K562 (cell line): Measurements from ENCODE around the gene NUP205. TPM values are rescaled to one million over a fixed set of nuclear protein-coding genes. Genes with fewer than 3 reads are reported as not detected.
A peak's percentile ranks its signal among the peaks of the same experiment; 100 is the strongest.

Source experiments
- ATAC-seq: fragments of 200-7000 bp; cut with Tn5 transposase; 3 replicates; pipeline ENCODE4 v1.9.1; 2020; ENCODE audit warnings: moderate library complexity
- BruUV-seq: library from RNA; stranded (reverse); fragments of 400-500 nt; replicated peaks from 2 replicates; lab custom pipeline; 2021; lab: Mats Ljungman, UMichigan
- CTCF ChIA-PET: fragments of 300-600 bp; formaldehyde crosslinking; extraction: SDS; loops from one replicate; lab custom pipeline; 2021; ENCODE audit warnings: low intra/inter-chr PET ratio; lab: Yijun Ruan, JAX
- POLR2A ChIA-PET: fragments of 300-600, 350-650 bp; sonication (Branson Sonifier 250); formaldehyde crosslinking; extraction: SDS; loops from one replicate; lab custom pipeline; 2021; ENCODE audit warnings: antibody characterized with exemption, inconsistent platforms; lab: Yijun Ruan, JAX
- DNase-seq, 4 experiments: peaks; one replicate each; pipeline versions ENCODE4 v3.0.0 to v3.0.0-alpha.2; 2011 to 2018; ENCODE audit warnings: low spot score in 3 of 4, mixed read lengths in 3 of 4; ENCODE audit errors: extremely low read depth in 1 of 4
- FAIRE-seq: peaks from 2 replicates; lab custom pipeline; 2011; peaks lifted over from hg19 to GRCh38; lab: Jason Lieb, UNC
- H2AFZ ChIP-seq: 2 replicates; pipeline ENCODE4 v1.6.0; 2011; ENCODE audit warnings: low read depth, low read length, control low read depth, inconsistent platforms
- H3K27ac ChIP-seq: fragments of 200-600 bp; 3 replicates; pipeline ENCODE4 v1.8.0; 2011; ENCODE audit warnings: low read depth, mild to moderate bottlenecking, control low read depth, inconsistent platforms, low read length, moderate library complexity, mixed read lengths; ENCODE audit errors: extremely low read depth
- H3K27me3 ChIP-seq, 2 experiments: fragments of 300-600 bp in 1 of 2; 2 replicates in 1 of 2; 3 replicates in 1 of 2; pipeline versions ENCODE4 v1.6.0 to v1.8.0; 2011; ENCODE audit warnings: inconsistent platforms in 2 of 2, low read length in 2 of 2, mild to moderate bottlenecking in 1 of 2, mixed read lengths in 1 of 2, moderate library complexity in 1 of 2; ENCODE audit not compliant: control insufficient read depth in 2 of 2, insufficient read depth in 2 of 2
- H3K36me3 ChIP-seq: fragments of 300-600 bp; 3 replicates; pipeline ENCODE4 v1.8.0; 2011; ENCODE audit warnings: mild to moderate bottlenecking, low read length, inconsistent platforms; ENCODE audit not compliant: control insufficient read depth, insufficient read depth
- H3K4me1 ChIP-seq, 2 experiments: fragments of 200-600 bp in 1 of 2; replicated peaks in 1 of 2; 2 replicates in 1 of 2; 3 replicates in 1 of 2; pipeline versions ENCODE4 v1.5.1 to v1.8.0; 2011; ENCODE audit warnings: inconsistent platforms in 2 of 2, low read length in 2 of 2, mild to moderate bottlenecking in 1 of 2, mixed read lengths in 1 of 2, moderate library complexity in 1 of 2; ENCODE audit not compliant: control insufficient read depth in 2 of 2, insufficient read depth in 2 of 2
- H3K4me2 ChIP-seq: 2 replicates; pipeline ENCODE4 v1.6.1; 2011; ENCODE audit warnings: low read length, control low read depth, inconsistent platforms, mixed read lengths; ENCODE audit not compliant: insufficient read depth
- H3K4me3 ChIP-seq: fragments of 200-600 bp; sonication (generic), shearing (Covaris generic); 2 replicates; pipeline ENCODE4 v1.5.1; 2016; ENCODE audit warnings: control low read depth, inconsistent platforms
- H3K79me2 ChIP-seq: fragments of 200-600 bp; 3 replicates; pipeline ENCODE4 v1.8.0; 2011; ENCODE audit warnings: low read length, inconsistent platforms; ENCODE audit not compliant: control insufficient read depth, insufficient read depth
- H3K9ac ChIP-seq, 2 experiments: 2 replicates each; pipeline versions ENCODE4 v1.6.0 to v1.6.1; 2011; ENCODE audit warnings: low read depth in 2 of 2, low read length in 2 of 2, control low read depth in 1 of 2, inconsistent platforms in 1 of 2, mild to moderate bottlenecking in 1 of 2, mixed read lengths in 1 of 2; ENCODE audit not compliant: insufficient read depth in 1 of 2
- H3K9me1 ChIP-seq: one replicate; pipeline ENCODE4 v1.6.0; 2011; ENCODE audit warnings: inconsistent platforms, mild to moderate bottlenecking, low read length, moderate library complexity; ENCODE audit not compliant: control insufficient read depth, insufficient read depth
- H3K9me3 ChIP-seq: replicated peaks from 2 replicates; pipeline ENCODE4 v1.5.1; 2011; ENCODE audit warnings: low read depth, low read length, inconsistent platforms; ENCODE audit not compliant: control insufficient read depth, insufficient read depth
- H4K20me1 ChIP-seq: replicated peaks from 2 replicates; pipeline ENCODE4 v1.6.1; 2011; ENCODE audit warnings: low read length, inconsistent platforms, mixed read lengths; ENCODE audit not compliant: control insufficient read depth, insufficient read depth
- CBFB ChIP-seq: sonication (generic); formaldehyde crosslinking; IDR thresholded peaks from 2 replicates; pipeline ENCODE4 v1.4.0; 2020; ENCODE audit warnings: mild to moderate bottlenecking, missing genetic modification reagents
- KLF6 ChIP-seq: fragments of 250-450 bp; sonication (Bioruptor Pico); IDR thresholded peaks from 2 replicates; pipeline ENCODE4 v1.4.0; 2020; ENCODE audit warnings: mild to moderate bottlenecking, moderate library complexity, borderline replicate concordance
- PRPF4 ChIP-seq: fragments of 200-400 bp; formaldehyde crosslinking; IDR thresholded peaks from one replicate; pipeline ENCODE4 v1.6.1; 2017; ENCODE audit warnings: low read length, low read depth, mild to moderate bottlenecking; ENCODE audit not compliant: insufficient read depth, poor library complexity, severe bottlenecking
- RNF219 ChIP-seq: fragments of 250-450 bp; sonication (Bioruptor Pico); IDR thresholded peaks from 2 replicates; pipeline ENCODE4 v1.5.0; 2022; ENCODE audit warnings: mild to moderate bottlenecking
- SAP30 ChIP-seq: fragments of 200-600 bp; sonication (generic); IDR thresholded peaks from 2 replicates; pipeline ENCODE4 v1.6.1; 2012; ENCODE audit warnings: borderline replicate concordance, low read depth, mild to moderate bottlenecking, moderate library complexity, low read length, control low read depth, inconsistent platforms; ENCODE audit not compliant: insufficient read depth, poor library complexity, severe bottlenecking
- TFE3 ChIP-seq: fragments of 450-650 bp; formaldehyde crosslinking; IDR thresholded peaks from 2 replicates; pipeline ENCODE4 v1.4.0; 2020; ENCODE audit warnings: mild to moderate bottlenecking, mixed read lengths
- ZNF134 ChIP-seq: fragments of 250-450 bp; sonication (Bioruptor Pico); conservative IDR thresholded peaks from 2 replicates; pipeline ENCODE4 v1.4.0; 2020
- WGBS: fragments of 100-300 bp; shearing (Covaris generic); methylation state at CpG from one replicate; pipeline ENCODE4 v1.1.6; 2016; ENCODE audit warnings: low coverage, mixed read lengths; ENCODE audit not compliant: insufficient coverage; ENCODE audit errors: missing lambda C conversion rate; 5-methylcytosine and 5-hydroxymethylcytosine counted together
- in situ Hi-C: fragments of 300-500 bp; cut with MboI; formaldehyde crosslinking; loops from 4 replicates; pipeline ENCODE4 v1.15.0; 2018; ENCODE audit warnings: inconsistent platforms, mixed read lengths
- intact Hi-C: fragments of 100-400 bp; cut with micrococcal nuclease; formaldehyde crosslinking; loops from 2 replicates; pipeline ENCODE4 v1.14.2; 2022
- polyA plus RNA-seq, 8 experiments: library from polyadenylated mRNA; depleted of rRNA in 4 of 8; stranded (reverse) in 5 of 8; unstranded in 3 of 8; fragments of >200 nt; fragmentation: Nextera tagmentation in 2 of 8; fragmentation: Illumina TruSeq in 1 of 8; extraction: Ambion mirVana in 2 of 8; extraction: Trizol in 1 of 8; gene quantifications; 2 replicates each; pipeline versions ENCODE4 v1.2.1 to v1.2.3, GENCODE V29; 2011 to 2014; ENCODE audit warnings: inconsistent platforms in 1 of 8, missing spikeins in 1 of 8
- total RNA-seq, 7 experiments: library from RNA; depleted of rRNA in 6 of 7; stranded (reverse); fragments of >200 nt in 6 of 7; fragmentation: Illumina TruSeq in 2 of 7; extraction: Trizol in 2 of 7; gene quantifications; 2 replicates each; pipeline versions ENCODE4 v1.2.1 to v1.2.3, GENCODE V29; 2011 to 2021; ENCODE audit warnings: low replicate concordance in 1 of 7

The NUP205 gene
- total and polyA plus RNA-seq, 9 of the 15 experiments (the other 6 are each of a cell fraction or from before 2014, with no cell fraction given): 101 to 282 (median 193) TPM

GRCh38 chr7:135527025-135527424 is 30.7 kb upstream of the NUP205 start:
- Histone ChIP-seq H4K20me1 (no peaks in the 10 kb centered on the region), H3K36me3 (no peaks in the 10 kb centered on the region), H2AFZ (no peak overlapping the region), H3K4me2 (no peak overlapping the region), H3K27me3 (peaks cover 17 to 18% of the 10 kb centered on the region in 2 experiments; a peak in 3 of 5 replicates), H3K9me3 (no peaks in the 10 kb centered on the region), H3K79me2 (no peaks in the 10 kb centered on the region), H3K9me1 (no peaks in the 10 kb centered on the region), H3K4me1 (peaks cover 3 to 4% of the 10 kb centered on the region in 2 experiments; a peak in 4 of 5 replicates), H3K9ac (no peak overlapping the region), H3K4me3 (no peak overlapping the region), H3K27ac (no peak overlapping the region)
- ChIA-PET POLR2A (no interaction called here), CTCF (no interaction called here)
- 6% methylated on average over 3 of the region's 3 CpGs for WGBS
- ATAC-seq: no peak
- DNase-seq: no peak
- no TSS peak for BruUV-seq
- intact Hi-C loops (no loop called here), in situ Hi-C loops (no loop called here)
- FAIRE-seq: no peak
- TF ChIP-seq KLF6 (CRISPR knock-in tag) (no peak), SAP30 (no peak), PRPF4 (no peak), RNF219 (no peak), ZNF134 (CRISPR knock-in tag) (no peak), TFE3 (peak; percentile 62), CBFB (CRISPR knock-in tag) (no peak)
